Mesodermal cell (in vitro differentiated cells): ENCODE results near the gene LBHD2.

ENCODE experiments used
- H3K27ac ChIP-seq: 2 replicates; pipeline ENCODE4 v1.7.0; 2013; ENCODE audit warnings: mild to moderate bottlenecking, low read depth, low read length, moderate library complexity; ENCODE audit not compliant: severe bottlenecking
- H3K36me3 ChIP-seq: 2 replicates; pipeline ENCODE4 v1.7.1; 2013; ENCODE audit warnings: mild to moderate bottlenecking, low read length, moderate library complexity; ENCODE audit not compliant: control insufficient read depth, insufficient read depth
- H3K4me1 ChIP-seq: one replicate; pipeline ENCODE4 v1.7.1; 2013; ENCODE audit warnings: mild to moderate bottlenecking, low read length; ENCODE audit not compliant: insufficient read depth, control insufficient read depth, poor library complexity, severe bottlenecking
- H3K4me3 ChIP-seq: 2 replicates; pipeline ENCODE4 v1.7.0; 2013; ENCODE audit warnings: low read length, control low read depth, mild to moderate bottlenecking; ENCODE audit not compliant: insufficient read depth, poor library complexity, severe bottlenecking; ENCODE audit errors: extremely low read depth
- H3K9me3 ChIP-seq: 2 replicates; pipeline ENCODE4 v1.7.1; 2013; ENCODE audit warnings: mild to moderate bottlenecking, low read length, moderate library complexity; ENCODE audit not compliant: control insufficient read depth
- WGBS, 2 experiments: methylation state at CpG; one replicate each; pipeline ENCODE4 v1.1.5; 2013; ENCODE audit warnings: missing lambda C conversion rate in 2 of 2; ENCODE audit not compliant: insufficient coverage in 2 of 2; 5-methylcytosine and 5-hydroxymethylcytosine counted together

Gene LBHD2

DNA sequence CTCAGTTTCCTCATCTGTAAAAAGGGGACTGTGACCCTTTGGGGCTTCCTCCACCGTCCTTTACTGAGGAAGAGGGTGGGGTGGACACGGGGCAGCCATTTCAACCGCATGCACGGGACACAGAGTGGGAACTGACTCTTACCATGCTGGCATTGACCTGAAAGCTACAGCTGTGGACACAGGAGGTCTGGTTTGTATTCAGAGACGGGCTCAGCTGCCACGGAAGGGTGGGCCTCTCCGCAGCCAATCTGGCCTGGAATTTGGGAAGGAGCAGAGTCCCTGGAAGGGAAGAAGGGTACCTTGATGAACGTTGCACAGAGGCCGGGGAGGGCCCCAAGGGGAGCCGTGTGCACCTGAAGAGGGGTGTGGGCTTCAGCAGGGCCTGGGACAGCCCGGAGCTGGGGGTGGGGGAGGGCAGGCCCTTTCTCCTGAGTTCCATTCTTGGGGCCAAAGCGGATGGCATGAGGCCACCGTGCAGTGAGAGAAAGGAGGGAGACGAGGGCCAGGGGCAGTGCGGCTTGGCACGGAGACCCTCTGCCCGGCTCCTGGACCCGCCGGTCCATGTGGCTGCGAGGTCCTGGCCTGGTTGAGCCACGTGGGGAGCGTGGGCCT lies 53.8 kb downstream of the LBHD2 start:
- H3K9me3 ChIP-seq = no peaks in the 10 kb centered on the region
- no peak overlapping the region for H3K4me3 ChIP-seq
- peaks cover 31% of the 10 kb centered on the region for H3K36me3 ChIP-seq
- H3K27ac ChIP-seq = no peak overlapping the region
- H3K4me1 ChIP-seq = peaks cover 23% of the 10 kb centered on the region
- WGBS, 2 experiments = 88 to 91% methylated on average over 12 to 21 of the region's 22 CpGs

DNA sequence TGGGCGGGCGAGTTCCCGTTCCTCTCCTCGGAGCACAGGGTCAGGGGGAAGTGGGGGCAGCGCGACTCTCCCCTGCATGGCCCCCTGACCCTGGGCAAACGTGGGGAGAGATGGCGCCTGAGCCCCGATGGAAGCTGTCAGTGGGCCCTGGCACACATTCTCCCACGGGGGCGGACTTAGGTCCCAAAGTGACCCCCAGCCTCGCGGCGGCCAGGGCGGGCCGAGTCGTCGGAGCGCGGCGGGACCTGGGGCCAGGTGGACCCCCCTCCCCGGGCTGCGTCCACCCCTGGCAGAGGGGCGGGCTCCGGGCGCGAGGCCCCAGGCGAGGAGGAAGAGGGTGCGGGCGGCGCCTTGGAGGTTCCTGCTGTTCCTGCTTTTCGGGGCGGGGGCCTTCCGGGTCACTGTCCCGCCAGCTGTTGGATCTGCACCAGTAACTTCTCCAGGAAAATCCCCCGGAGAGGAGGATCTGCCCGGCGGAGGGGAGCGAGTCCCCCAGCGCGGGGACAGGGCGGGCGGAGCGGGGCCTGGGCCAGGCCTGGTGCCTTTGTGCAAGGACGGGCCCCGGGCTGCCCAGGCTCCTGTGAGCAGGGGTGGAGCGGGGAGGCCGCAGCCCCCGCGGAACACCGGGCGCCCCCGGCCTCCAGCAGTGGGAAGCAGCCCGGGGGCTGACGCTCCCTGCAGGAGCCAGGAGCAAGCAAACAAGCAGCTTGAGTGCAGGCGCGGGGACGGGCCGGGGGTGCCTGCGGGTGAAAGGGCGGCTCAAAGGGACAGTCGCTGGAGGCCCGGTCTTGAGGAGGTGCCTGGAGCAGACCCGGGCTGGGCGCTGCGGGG lies 54.5 kb downstream of the LBHD2 start:
- no peak overlapping the region for H3K4me3 ChIP-seq
- WGBS, 2 experiments = 44 to 53% methylated on average over 46 to 47 of the region's 66 CpGs
- H3K27ac ChIP-seq = no peak overlapping the region

DNA sequence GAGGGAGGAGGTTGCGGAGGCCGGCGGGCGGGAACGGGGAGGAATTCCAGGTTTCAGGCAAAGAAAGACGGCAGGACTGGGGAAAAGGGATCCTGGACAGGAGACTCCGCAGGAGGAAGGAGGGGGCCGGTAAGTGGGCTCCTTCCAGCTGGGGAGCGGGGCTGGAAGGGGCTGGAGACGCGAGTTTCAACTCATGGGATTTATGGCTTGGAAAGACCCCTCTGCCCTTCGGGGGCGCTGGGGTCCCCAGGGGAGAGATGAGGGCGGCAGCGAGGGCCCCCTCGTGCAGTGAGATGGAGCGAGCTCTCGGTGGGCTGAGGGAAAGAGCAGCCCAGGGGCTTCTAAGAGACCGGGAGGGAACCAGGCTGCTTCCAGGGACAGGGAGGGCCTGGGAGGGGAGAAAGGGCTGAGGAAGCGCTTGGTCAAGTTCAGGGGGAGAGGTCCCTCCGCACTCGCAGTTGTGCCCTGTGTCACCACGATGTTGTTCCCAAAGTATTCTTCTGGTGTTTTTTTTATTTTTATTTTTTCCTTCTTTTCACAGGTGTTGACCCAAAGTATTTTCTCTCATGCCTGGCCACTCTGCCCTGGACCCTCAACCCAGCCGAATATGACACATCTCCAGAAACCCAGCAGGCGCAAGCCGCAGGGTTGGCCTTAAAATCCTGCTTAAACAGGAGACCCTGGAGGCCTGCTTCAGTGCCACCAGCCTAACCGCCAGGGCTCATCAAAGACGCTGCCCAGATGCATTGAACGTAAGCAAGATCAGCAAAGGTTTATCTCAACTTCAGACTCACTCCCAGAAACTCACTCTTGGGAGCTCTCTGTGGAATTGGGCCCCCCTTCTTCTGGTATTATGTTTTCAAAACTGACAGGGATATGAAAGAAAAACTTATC lies 55.4 kb downstream of the LBHD2 start:
- WGBS, 2 experiments = 32 to 34% methylated on average over 19 to 21 of the region's 29 CpGs
- Histone ChIP-seq H3K9me3 (no peaks in the 10 kb centered on the region), H3K4me3 (no peak overlapping the region), H3K36me3 (peaks cover 17% of the 10 kb centered on the region), H3K27ac (no peak overlapping the region), H3K4me1 (peaks cover 23% of the 10 kb centered on the region)

More for the DNA sequence above, 54.5 kb downstream of the LBHD2 start:
- Histone ChIP-seq H3K9me3 (no peaks in the 10 kb centered on the region), H3K36me3 (peaks cover 24% of the 10 kb centered on the region), H3K4me1 (peaks cover 23% of the 10 kb centered on the region)
